K562 (cell line): ENCODE measurements around the gene PDE12. TPM values are rescaled to one million over a fixed set of nuclear protein-coding genes. Genes with fewer than 3 reads are reported as not detected.

Source experiments
- BCOR ChIP-seq: fragments of 450-650 bp; IDR thresholded peaks from 2 replicates; pipeline ENCODE4 v1.6.1; 2016
- CC2D1A ChIP-seq: fragments of 450-650 bp; IDR thresholded peaks from 2 replicates; pipeline ENCODE4 v1.6.1; 2017; ENCODE audit warnings: mild to moderate bottlenecking
- DDX20 ChIP-seq: fragments of 450-650 bp; IDR thresholded peaks from 2 replicates; pipeline ENCODE4 v1.6.1; 2016; ENCODE audit warnings: missing genetic modification characterization, low read depth, mild to moderate bottlenecking, missing compliant biosample characterization, moderate library complexity
- DNMT1 ChIP-seq: fragments of 450-650 bp; IDR thresholded peaks from 2 replicates; pipeline ENCODE4 v1.6.1; 2016; ENCODE audit warnings: antibody characterized with exemption, mild to moderate bottlenecking
- GTF2F1 ChIP-seq: IDR thresholded peaks from 2 replicates; pipeline ENCODE4 v1.6.1; 2011; ENCODE audit warnings: low read depth, low read length, improper control_type of control experiment
- HNRNPH1 ChIP-seq: fragments of 200-400 bp; formaldehyde crosslinking; optimal IDR thresholded peaks from 2 replicates; pipeline ENCODE3; 2017; ENCODE audit warnings: low read depth, mild to moderate bottlenecking, low read length, moderate library complexity
- HNRNPK ChIP-seq: fragments of 200-400 bp; formaldehyde crosslinking; IDR thresholded peaks from one replicate; pipeline ENCODE4 v1.6.1; 2018; ENCODE audit warnings: mild to moderate bottlenecking, low read depth, low read length; ENCODE audit not compliant: poor library complexity, severe bottlenecking
- HNRNPUL1 ChIP-seq: fragments of 200-400 bp; formaldehyde crosslinking; IDR thresholded peaks from 2 replicates; pipeline ENCODE4 v1.6.1; 2017; ENCODE audit warnings: low read length
- KLF10 ChIP-seq: fragments of 250-450 bp; sonication (Bioruptor Pico); IDR thresholded peaks from 2 replicates; pipeline ENCODE4 v1.6.1; 2021; ENCODE audit warnings: matching md5 sums
- MECOM ChIP-seq: fragments of 250-450 bp; sonication (Bioruptor Pico); IDR thresholded peaks from 2 replicates; pipeline ENCODE4 v1.8.0; 2022; ENCODE audit warnings: inconsistent platforms
- NFE2L1 ChIP-seq: fragments of 450-650 bp; IDR thresholded peaks from 2 replicates; pipeline ENCODE4 v1.6.1; 2016; ENCODE audit warnings: missing genetic modification characterization, low read depth, mild to moderate bottlenecking, missing compliant biosample characterization, moderate library complexity, borderline replicate concordance
- RBM17 ChIP-seq: fragments of 200-400 bp; formaldehyde crosslinking; IDR thresholded peaks from 2 replicates; pipeline ENCODE4 v1.6.1; 2017; ENCODE audit warnings: low read depth, mild to moderate bottlenecking, low read length, borderline replicate concordance
- ZC3H11A ChIP-seq: IDR thresholded peaks from 2 replicates; pipeline ENCODE4 v1.6.1; 2012; ENCODE audit warnings: low read depth, low read length, improper control_type of control experiment
- ZNF121 ChIP-seq: sonication (generic); formaldehyde crosslinking; conservative IDR thresholded peaks from 2 replicates; pipeline ENCODE4 v1.8.0; 2022; ENCODE audit warnings: missing genetic modification reagents
- ZNF41 ChIP-seq: fragments of 250-450 bp; sonication (Bioruptor Pico); conservative IDR thresholded peaks from 2 replicates; pipeline ENCODE4 v1.4.0; 2020; ENCODE audit warnings: mild to moderate bottlenecking
- ZNF76 ChIP-seq: fragments of 250-450 bp; sonication (Bioruptor Pico); IDR thresholded peaks from 2 replicates; pipeline ENCODE4 v1.4.0; 2020; ENCODE audit warnings: mild to moderate bottlenecking, moderate library complexity, borderline replicate concordance
- polyA plus RNA-seq, 8 experiments: library from polyadenylated mRNA; depleted of rRNA in 4 of 8; stranded (reverse) in 5 of 8; unstranded in 3 of 8; fragments of >200 nt; fragmentation: Nextera tagmentation in 2 of 8; fragmentation: Illumina TruSeq in 1 of 8; extraction: Ambion mirVana in 2 of 8; extraction: Trizol in 1 of 8; gene quantifications; 2 replicates each; pipeline versions ENCODE4 v1.2.1 to v1.2.3, GENCODE V29; 2011 to 2014; ENCODE audit warnings: inconsistent platforms in 1 of 8, missing spikeins in 1 of 8
- total RNA-seq, 7 experiments: library from RNA; depleted of rRNA in 6 of 7; stranded (reverse); fragments of >200 nt in 6 of 7; fragmentation: Illumina TruSeq in 2 of 7; extraction: Trizol in 2 of 7; gene quantifications; 2 replicates each; pipeline versions ENCODE4 v1.2.1 to v1.2.3, GENCODE V29; 2011 to 2021; ENCODE audit warnings: low replicate concordance in 1 of 7
- TF ChIP-seq, protein P1 (sequence below): conservative IDR thresholded peaks from 2 replicates; pipeline ENCODE4 v1.6.1; 2011; ENCODE audit warnings: low read depth, mild to moderate bottlenecking, low read length; ENCODE audit not compliant: control insufficient read depth
- TF ChIP-seq, protein P2 (sequence below), 2 experiments: fragments of 200-800 bp in 1 of 2; sonication (Bioruptor generic) in 1 of 2; sonication (generic) in 1 of 2; formaldehyde crosslinking in 1 of 2; IDR thresholded peaks in 1 of 2; conservative IDR thresholded peaks in 1 of 2; 2 replicates each; pipeline versions ENCODE4 v1.5.0 to v1.6.1; 2016 to 2020; ENCODE audit warnings: missing compliant biosample characterization in 1 of 2, missing genetic modification characterization in 1 of 2, missing genetic modification reagents in 1 of 2
- TF ChIP-seq, protein P3 (sequence below): sonication (generic); formaldehyde crosslinking; IDR thresholded peaks from 2 replicates; pipeline ENCODE4 v1.4.0; 2020; ENCODE audit warnings: mild to moderate bottlenecking, missing genetic modification reagents
- TF ChIP-seq, protein P4 (sequence below): sonication (generic); formaldehyde crosslinking; IDR thresholded peaks from 2 replicates; pipeline ENCODE4 v1.9.0; 2022; ENCODE audit warnings: mild to moderate bottlenecking, missing genetic modification reagents

The PDE12 gene
- total and polyA plus RNA-seq, 9 of the 15 experiments (the other 6 are each of a cell fraction or from before 2014, with no cell fraction given) = 2.1 to 20.5 (median 10.0) TPM

DNA sequence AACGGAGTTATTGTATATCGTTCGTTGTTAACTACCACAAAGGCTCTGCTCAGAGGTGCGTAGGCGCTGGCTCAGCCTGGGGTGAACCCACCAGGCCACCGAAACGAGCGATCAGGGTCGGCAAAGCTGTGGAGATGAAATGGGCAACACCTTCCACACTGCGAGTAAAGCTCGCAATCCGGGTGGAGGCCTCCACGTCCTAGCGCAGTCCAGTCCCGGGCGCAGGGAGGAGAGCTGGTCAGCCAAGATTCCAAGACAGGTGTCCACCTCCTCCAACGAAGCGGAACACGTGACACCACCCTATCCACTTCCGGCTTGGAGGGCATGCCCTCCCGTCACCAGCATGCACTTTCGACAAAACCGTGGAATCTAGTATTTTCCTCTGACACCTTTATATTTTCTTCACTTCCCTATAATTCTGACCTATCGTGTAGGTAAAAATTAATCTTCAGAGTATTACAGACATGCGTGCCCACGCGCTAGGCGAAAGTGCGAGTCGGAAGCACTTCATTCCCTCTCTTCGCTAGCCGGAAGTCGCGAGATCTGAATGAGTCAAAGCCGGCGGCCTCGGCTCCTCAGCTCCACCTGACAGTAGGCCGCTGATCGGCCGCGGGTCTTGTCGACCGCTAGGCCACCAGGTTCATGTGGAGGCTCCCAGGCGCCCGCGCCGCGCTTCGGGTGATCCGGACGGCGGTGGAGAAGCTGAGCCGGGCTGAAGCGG is at the start of gene PDE12 (continued):
- no peak for TF ChIP-seq HNRNPH1
- TF ChIP-seq, protein P1, sequence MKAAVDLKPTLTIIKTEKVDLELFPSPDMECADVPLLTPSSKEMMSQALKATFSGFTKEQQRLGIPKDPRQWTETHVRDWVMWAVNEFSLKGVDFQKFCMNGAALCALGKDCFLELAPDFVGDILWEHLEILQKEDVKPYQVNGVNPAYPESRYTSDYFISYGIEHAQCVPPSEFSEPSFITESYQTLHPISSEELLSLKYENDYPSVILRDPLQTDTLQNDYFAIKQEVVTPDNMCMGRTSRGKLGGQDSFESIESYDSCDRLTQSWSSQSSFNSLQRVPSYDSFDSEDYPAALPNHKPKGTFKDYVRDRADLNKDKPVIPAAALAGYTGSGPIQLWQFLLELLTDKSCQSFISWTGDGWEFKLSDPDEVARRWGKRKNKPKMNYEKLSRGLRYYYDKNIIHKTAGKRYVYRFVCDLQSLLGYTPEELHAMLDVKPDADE = peak; percentile 65; the same call in 1 of the 2 replicates
- TF ChIP-seq KLF10 (CRISPR knock-in tag) = no peak
- TF ChIP-seq, protein P2, sequence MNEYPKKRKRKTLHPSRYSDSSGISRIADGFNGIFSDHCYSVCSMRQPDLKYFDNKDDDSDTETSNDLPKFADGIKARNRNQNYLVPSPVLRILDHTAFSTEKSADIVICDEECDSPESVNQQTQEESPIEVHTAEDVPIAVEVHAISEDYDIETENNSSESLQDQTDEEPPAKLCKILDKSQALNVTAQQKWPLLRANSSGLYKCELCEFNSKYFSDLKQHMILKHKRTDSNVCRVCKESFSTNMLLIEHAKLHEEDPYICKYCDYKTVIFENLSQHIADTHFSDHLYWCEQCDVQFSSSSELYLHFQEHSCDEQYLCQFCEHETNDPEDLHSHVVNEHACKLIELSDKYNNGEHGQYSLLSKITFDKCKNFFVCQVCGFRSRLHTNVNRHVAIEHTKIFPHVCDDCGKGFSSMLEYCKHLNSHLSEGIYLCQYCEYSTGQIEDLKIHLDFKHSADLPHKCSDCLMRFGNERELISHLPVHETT (CRISPR knock-in tag; conservative IDR thresholded peaks at IDR 0.05 in 1 of 2, IDR thresholded peaks at IDR 0.05 in 1 of 2) = peak in 1 of 2 experiments; percentile 78; a peak in 2 of 4 replicates
- no peak for TF ChIP-seq ZC3H11A
- no peak for TF ChIP-seq DNMT1
- TF ChIP-seq, protein P3, sequence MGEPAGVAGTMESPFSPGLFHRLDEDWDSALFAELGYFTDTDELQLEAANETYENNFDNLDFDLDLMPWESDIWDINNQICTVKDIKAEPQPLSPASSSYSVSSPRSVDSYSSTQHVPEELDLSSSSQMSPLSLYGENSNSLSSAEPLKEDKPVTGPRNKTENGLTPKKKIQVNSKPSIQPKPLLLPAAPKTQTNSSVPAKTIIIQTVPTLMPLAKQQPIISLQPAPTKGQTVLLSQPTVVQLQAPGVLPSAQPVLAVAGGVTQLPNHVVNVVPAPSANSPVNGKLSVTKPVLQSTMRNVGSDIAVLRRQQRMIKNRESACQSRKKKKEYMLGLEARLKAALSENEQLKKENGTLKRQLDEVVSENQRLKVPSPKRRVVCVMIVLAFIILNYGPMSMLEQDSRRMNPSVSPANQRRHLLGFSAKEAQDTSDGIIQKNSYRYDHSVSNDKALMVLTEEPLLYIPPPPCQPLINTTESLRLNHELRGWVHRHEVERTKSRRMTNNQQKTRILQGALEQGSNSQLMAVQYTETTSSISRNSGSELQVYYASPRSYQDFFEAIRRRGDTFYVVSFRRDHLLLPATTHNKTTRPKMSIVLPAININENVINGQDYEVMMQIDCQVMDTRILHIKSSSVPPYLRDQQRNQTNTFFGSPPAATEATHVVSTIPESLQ = 0 out of 2 replicates have a peak, but pooled peaks have one; percentile 40
- peak; percentile 55; the same call in 1 of the 2 replicates for TF ChIP-seq BCOR
- TF ChIP-seq CC2D1A = peak; percentile 92
- TF ChIP-seq ZNF41 (CRISPR knock-in tag) = no peak; the same call in 1 of the 2 replicates
- 0 out of 2 replicates have a peak, but pooled peaks have one; percentile 32 for TF ChIP-seq ZNF76
- TF ChIP-seq, protein P4, sequence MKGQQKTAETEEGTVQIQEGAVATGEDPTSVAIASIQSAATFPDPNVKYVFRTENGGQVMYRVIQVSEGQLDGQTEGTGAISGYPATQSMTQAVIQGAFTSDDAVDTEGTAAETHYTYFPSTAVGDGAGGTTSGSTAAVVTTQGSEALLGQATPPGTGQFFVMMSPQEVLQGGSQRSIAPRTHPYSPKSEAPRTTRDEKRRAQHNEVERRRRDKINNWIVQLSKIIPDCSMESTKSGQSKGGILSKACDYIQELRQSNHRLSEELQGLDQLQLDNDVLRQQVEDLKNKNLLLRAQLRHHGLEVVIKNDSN (CRISPR knock-in tag) = peak; percentile 96
- no peak for TF ChIP-seq NFE2L1 (tag)
- TF ChIP-seq ZNF121 = no peak
- 0 out of 2 replicates have a peak, but pooled peaks have one; percentile 31 for TF ChIP-seq GTF2F1
- TF ChIP-seq RBM17 = no peak
- TF ChIP-seq HNRNPK = no peak
- peak; percentile 73 for TF ChIP-seq MECOM (CRISPR knock-in tag)
- no peak for TF ChIP-seq DDX20 (tag)
- no peak for TF ChIP-seq HNRNPUL1
